Cardiac muscle cell (in vitro differentiated cells and primary cell): ENCODE data around the gene CTNNA2. TPM values are rescaled to one million over a fixed set of nuclear protein-coding genes. Genes with fewer than 3 reads are reported as not detected.

Source experiments
- DNase-seq, 2 donors: peaks; one replicate each; pipeline versions ENCODE4 v3.0.0 to v3.0.0-alpha.2; 2010 to 2017; ENCODE audit warnings: low read depth in 1 of 2, low spot score in 1 of 2
- H3K27ac ChIP-seq: fragments of 200-600 bp; sonication (generic); 2 replicates; pipeline ENCODE4 v1.5.1; 2016
- H3K27me3 ChIP-seq: fragments of 200-600 bp; sonication (generic); 2 replicates; pipeline ENCODE4 v1.6.0; 2016; ENCODE audit warnings: control low read depth
- H3K36me3 ChIP-seq: fragments of 200-600 bp; sonication (generic); 2 replicates; pipeline ENCODE4 v1.5.1; 2016; ENCODE audit warnings: control low read depth
- H3K4me1 ChIP-seq: fragments of 200-600 bp; sonication (generic); 2 replicates; pipeline ENCODE4 v1.8.1; 2017; ENCODE audit warnings: low read depth, mild to moderate bottlenecking, mixed run types
- H3K4me3 ChIP-seq: fragments of 200-600 bp; sonication (generic); 2 replicates; pipeline ENCODE4 v1.5.1; 2016; ENCODE audit warnings: mild to moderate bottlenecking
- H3K9me3 ChIP-seq: fragments of 200-600 bp; sonication (generic); 2 replicates; pipeline ENCODE4 v1.5.1; 2017; ENCODE audit warnings: low read depth, mild to moderate bottlenecking, control low read depth
- CTCF ChIP-seq: IDR thresholded peaks from 2 replicates; pipeline ENCODE4 v1.5.1; 2012; ENCODE audit warnings: low read depth, mild to moderate bottlenecking, low read length
- polyA plus RNA-seq: library from polyadenylated mRNA; unstranded; fragments of >200 nt; fragmentation: Nextera tagmentation; extraction: Ambion mirVana; gene quantifications from 2 replicates; pipeline ENCODE4 v1.2.1, GENCODE V29; 2016
- total RNA-seq: library from RNA; depleted of rRNA; stranded (reverse); fragments of >200 nt; gene quantifications from 2 replicates; pipeline ENCODE4 v1.2.3, GENCODE V29; 2016

CTNNA2 gene
- total and polyA plus RNA-seq, 2 experiments from 2014 or later, result 7.4 to 17.4 TPM

GRCh38 chr2:80209458-80209857, 696.6 kb downstream of the CTNNA2 start:
- no peak for TF ChIP-seq CTCF
- no peaks in the 10 kb centered on the region for H3K36me3 ChIP-seq

DNA sequence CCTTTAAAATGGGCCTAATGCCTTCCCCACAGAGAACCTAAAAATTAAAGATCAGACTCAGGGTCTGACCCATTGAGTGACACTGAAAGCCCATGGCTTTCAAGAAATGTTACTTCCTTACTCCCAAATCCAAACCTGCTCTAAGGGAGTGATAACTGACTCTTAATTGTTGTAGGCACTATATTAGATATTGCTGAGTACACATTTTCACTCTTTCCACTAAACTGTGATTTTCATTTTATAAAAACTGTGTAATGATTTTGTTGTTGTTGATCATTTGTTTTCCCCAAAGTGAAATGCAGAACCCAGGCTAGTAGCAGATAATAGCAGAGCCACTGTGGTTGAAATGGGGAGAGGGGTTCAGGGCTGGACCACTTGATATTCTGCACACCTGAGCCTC, 704.6 kb downstream of the CTNNA2 start:
- Histone ChIP-seq H3K4me1 (no peaks in the 10 kb centered on the region), H3K27ac (no peak overlapping the region), H3K36me3 (no peaks in the 10 kb centered on the region), H3K4me3 (no peak overlapping the region), H3K9me3 (peaks cover 3% of the 10 kb centered on the region), H3K27me3 (no peaks in the 10 kb centered on the region)
- no peak for DNase-seq
- TF ChIP-seq CTCF, result no peak

More at GRCh38 chr2:80209458-80209857, 696.6 kb downstream of the CTNNA2 start:
- DNase-seq, result no peak
- Histone ChIP-seq H3K9me3 (no peaks in the 10 kb centered on the region), H3K27me3 (no peaks in the 10 kb centered on the region), H3K27ac (no peak overlapping the region), H3K4me1 (no peaks in the 10 kb centered on the region), H3K4me3 (no peak overlapping the region)

DNA sequence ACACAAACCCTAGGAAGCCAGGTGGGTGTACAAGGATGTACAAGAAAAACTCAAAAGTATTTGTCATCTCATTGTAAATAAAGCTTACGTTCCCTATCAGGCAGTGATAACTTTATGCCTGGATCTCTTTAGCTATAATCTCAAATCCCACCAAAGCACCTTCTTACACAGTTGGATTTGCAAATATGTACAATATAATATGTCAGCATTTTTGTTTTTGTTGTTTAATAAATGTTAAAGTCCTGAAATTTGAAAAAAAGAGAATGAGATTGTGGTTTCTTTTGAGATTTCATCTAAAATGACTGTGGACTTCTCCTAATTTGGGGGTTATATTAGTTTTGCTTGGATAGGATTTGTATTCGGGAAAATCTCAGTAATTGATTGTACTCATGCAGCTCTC, 709.8 kb downstream of the CTNNA2 start:
- TF ChIP-seq CTCF, result no peak
- no peak overlapping the region for H3K27ac ChIP-seq
- no peak overlapping the region for H3K4me3 ChIP-seq
- H3K4me1 ChIP-seq, result no peaks in the 10 kb centered on the region
- no peak for DNase-seq
- H3K9me3 ChIP-seq, result no peaks in the 10 kb centered on the region
- no peaks in the 10 kb centered on the region for H3K36me3 ChIP-seq
- no peaks in the 10 kb centered on the region for H3K27me3 ChIP-seq

DNA sequence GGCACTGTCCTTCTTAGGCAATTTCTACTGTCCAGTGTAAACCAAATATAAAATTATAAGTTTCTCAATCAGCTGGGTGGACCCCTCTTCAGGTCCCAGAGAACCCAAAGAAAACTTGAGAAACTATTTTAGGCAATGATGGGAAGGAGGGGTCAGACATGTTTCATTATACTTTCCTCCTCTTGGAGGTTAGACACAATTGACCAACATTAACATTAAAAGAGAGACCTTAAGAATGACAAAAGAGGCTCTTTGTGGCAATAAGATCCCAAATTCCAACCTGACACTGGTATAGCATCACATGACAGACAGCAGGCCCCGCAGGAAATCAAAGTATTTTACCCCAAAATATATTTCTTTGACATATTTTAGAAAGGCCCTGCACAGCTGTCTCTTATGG, 718.6 kb downstream of the CTNNA2 start:
- Histone ChIP-seq H3K27me3 (no peaks in the 10 kb centered on the region), H3K9me3 (no peaks in the 10 kb centered on the region), H3K4me3 (no peak overlapping the region), H3K27ac (no peak overlapping the region), H3K36me3 (no peaks in the 10 kb centered on the region), H3K4me1 (peaks cover 12% of the 10 kb centered on the region)
- DNase-seq, result no peak
- TF ChIP-seq CTCF, result no peak

GRCh38 chr2:80233333-80233732, 720.5 kb downstream of the CTNNA2 start:
- Histone ChIP-seq H3K4me1 (peaks cover 12% of the 10 kb centered on the region), H3K4me3 (no peak overlapping the region), H3K36me3 (no peaks in the 10 kb centered on the region), H3K9me3 (no peaks in the 10 kb centered on the region), H3K27me3 (no peaks in the 10 kb centered on the region), H3K27ac (no peak overlapping the region)
- DNase-seq, result no peak
- no peak for TF ChIP-seq CTCF
